HG03135 (cell line): Measurements from ENCODE around the gene OAT.

Experiments
- ATAC-seq: cut with Tn5 transposase; IDR thresholded peaks from one replicate; pipeline ENCODE4 v1.9.1; 2021; ENCODE audit warnings: mild to moderate bottlenecking, moderate library complexity; ENCODE audit not compliant: unreplicated experiment

Gene OAT

GRCh38 chr10:124407456-124407855 is 11.3 kb downstream of the OAT start:
- ATAC-seq = no peak

- ATAC-seq = peak; percentile 85
These were observed 15.2 kb downstream of the OAT start for GRCh38 chr10:124403548-124403947.

DNA sequence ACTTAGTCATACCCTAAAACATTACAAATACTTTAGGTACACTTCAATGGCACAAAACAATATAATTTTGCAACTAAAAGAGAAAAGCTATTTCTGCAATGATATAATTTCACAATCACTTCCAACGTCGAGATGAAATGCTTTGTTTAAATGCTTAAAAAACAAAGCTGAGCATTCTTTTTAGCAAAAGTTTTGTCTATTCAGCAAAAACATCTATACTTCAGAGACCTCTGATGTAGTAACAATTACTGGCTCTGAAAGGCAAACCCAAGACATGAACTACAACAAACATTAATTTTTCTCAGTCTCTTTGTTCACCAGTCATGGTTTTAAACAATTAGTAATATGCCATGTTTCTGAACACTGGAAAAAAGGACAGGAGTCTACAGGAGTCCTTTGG is 16.4 kb downstream of the OAT start:
- no peak for ATAC-seq

GRCh38 chr10:124401633-124402032 is 17.1 kb downstream of the OAT start:
- no peak for ATAC-seq

- ATAC-seq = no peak
These were observed 24.1 kb downstream of the OAT start for GRCh38 chr10:124394583-124394982.

DNA sequence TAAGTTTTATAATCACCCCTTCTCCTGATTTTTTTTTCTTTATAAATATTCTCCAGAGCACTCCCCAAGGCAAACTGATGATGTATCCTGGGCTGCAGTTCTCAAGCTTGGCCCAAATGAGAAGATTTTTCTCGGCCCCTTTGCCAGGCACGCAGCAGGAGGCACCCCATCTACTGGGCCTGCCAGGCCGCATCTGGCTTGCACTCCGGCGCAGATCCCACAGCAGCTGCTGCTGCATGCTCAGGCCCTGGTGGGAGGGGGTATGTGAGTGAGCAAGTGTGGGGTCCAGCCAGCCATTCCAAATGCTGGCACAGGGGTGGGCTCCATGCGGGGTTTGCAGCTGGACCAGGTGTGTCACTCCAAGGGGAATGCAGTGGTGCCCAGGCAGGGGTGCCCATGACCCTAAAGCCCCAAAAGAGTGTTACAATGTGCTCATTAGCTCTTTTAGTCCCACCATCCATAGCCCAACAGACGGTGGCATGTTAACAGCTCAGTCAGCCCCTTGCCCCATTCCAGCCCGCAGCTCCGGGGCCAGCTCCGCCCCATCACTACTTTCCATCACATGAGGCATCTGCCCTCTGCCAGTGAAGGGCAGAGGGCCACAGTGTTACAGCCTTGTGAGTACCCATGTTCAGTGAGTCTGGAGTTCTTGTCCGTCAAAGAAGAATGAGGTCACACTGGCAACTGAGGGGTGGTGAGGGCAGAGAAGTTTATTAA is 25.9 kb downstream of the OAT start:
- no peak for ATAC-seq

DNA sequence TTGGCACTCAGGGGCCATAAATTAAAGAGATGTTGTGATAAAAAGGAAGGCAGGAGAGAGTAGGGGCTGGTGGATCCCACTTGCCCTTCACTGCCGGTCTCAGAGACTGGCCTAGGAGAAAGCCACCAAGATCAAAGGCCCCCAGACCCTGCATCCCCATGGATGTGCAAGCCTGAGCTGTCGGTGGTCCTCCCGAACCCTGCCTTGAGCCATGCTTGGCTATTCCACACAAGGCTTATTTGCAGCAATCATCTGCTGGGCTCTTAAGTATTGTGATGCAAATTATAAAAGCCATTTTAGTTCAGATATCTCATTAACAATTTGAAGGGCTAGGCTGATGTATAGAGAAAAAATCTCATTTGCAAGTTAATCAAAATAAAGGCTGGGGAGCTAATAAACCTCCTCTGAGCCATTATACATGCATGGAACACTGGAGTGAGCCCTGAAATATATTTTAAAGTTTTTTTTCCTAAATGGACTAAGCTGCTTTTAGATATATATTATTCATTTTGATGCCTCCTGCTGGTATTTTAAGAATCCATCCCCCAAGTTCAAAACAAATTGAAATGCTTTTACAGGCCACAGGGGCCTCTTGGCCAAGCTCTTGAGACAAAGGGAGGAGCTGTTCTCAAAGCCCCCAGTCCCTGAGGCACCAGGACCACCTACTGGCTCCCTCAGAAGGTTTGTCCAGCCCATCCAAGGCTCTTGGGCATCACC is 28.1 kb downstream of the OAT start:
- no peak for ATAC-seq

DNA sequence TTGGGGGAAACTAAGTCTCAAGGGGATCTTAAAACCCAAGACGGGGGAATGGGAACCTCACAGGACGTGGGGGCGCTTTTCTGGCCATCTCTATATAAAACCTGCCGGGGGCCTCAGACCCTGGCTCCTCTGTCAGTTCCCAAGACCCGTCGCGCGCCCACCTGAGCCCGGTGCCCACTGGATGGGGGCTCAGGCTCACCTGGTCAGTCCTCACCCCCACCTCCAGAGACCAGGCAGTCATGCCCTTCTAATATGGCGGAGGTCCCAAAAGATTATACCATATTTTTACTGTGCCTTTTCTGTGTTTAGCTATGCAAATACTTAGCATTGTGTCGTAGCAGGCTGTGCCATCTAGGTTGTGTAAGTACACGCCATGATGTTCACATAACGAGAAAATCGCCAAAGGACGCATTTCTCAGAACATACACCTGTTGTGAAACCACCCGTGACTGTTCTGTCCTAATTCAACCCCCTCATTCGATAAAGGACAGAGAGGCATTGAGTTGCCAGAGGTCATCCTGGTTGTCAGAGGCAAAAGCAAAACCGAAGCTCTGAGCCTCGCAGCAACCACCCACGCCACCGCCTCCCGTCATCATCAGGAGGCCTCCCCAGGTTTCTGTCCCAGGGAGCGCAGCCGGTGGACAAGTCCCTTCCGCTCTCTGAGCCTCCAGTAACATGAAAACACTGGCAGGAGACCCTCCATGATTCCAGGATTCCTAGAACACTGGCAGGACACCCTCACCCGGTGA is 28.9 kb downstream of the OAT start:
- no peak for ATAC-seq

- peak; percentile 82 for ATAC-seq
These were observed 29.7 kb downstream of the OAT start for GRCh38 chr10:124388823-124389612.

DNA sequence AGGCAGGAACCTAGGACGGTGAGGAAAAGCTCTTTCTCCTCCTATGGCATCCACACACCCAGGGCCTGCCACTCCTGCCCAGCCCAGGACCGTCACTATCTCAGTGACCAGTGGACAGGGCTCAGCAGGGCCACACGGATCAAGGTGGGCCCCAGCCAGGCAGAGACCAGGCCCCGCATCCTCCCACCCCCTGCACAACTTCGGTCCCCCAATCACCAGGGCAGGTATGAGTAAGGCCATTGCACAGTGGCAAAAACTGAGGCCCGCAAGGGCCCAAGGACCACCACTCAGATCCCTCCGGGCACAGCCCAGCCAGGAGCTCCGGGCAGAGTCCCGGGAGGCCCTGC is 30.3 kb downstream of the OAT start:
- ATAC-seq = no peak

DNA sequence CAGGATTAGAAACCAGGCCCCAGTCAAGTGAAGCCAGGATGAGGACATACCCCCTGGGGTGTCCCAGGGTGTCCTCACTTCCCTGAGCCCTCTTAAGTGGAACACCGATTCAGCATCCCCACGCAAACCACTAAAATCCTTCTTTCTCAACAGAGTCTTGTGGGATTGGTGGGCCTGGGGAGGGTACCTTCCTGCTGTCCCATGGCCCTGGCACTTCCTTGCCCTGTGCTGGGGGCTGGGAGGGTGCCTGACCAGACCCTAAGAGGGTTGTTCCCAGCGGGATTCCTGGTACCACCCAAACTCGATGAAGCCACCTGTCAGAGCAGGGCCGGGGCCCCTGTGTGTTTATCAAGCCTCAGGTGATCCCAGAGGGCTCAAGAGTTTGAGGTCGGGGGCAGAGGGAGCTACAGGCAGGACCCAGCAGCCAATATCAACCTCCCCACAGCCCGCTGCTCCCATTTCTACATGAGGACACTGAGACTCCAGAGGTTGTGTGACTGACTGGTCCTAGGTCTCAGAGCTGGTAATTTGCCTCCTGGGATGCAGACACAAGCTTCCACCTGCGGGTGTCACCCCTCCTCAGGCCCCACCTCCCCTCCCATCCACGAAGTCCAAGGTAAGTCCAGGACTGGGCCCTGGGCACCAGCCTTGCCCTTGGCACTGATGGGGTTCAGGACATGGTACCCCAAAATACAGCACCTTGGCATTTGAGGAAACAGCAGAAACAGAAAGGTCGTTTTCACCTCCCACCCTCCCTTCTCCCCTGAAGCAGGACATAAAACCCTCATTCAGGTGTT is 31.4 kb downstream of the OAT start:
- no peak for ATAC-seq

DNA sequence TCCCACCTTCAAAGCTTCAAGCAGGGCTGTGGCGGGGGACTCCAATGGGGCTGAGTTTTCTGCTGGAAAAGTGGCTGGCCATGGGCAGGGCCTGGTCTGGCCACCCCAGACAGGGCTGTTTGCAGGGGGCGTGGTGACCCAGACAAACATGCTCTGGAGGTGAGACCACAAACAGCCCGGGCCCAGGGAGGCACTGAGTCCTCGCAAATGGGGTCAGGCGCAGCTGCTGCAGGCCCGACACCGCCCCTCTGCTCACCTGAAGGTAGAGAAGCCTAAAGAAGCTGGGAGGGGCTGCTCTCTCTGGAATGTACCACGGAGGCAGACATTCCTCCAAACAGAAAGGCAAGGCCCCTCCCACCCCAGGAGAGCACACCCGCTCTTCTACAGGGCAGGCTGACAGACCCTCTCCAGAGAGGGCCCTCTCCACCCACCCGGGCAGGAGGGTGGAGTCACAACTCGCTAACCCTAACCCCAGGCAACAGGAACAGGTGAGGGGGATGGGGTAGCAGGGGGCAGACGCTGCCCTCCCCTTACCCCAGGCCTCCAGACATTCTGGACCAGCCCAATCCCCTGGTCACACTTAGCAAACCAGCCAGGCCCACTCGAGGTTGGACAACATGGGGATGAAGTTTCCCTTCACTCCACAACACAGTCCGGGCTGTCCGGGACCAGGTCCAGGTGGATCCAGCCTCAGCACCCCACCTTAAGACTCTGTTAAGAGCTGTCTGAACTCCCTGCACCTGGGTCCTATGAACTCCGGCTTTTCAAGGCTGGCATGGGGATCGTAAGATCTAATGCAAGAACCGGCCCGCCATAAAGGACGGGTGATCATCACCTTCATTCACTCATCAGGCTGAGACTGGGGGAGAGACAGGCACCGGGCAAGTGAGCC is 32.3 kb downstream of the OAT start:
- no peak for ATAC-seq

DNA sequence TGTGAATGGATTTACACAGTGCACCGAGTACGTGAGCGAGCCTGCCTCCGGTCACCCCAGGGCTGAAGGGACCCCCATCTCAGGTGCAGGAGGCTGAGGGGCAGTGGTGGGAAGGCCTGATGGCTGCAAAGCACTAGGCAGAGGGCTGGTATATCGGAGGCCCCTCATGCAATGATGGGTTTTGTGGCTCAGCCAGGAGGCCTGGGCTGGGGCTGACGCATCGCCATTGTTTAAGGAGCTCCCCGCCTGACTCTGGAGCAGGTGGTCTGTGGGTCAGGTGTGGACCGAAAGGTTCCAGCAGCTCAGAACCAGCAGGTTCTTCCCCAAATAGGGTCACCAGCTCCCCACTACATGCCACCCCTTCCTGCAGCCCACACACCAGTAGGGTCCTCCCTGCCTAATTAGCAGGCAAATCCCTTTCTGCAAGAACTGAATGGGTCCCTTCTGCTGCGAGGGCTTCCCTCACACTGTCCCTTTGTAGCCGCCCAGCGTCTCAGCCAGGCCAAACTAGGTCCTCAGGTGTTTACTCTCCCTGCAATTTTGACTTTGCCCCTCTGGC is 33.0 kb downstream of the OAT start:
- ATAC-seq = no peak

GRCh38 chr10:124384591-124385190 is 34.0 kb downstream of the OAT start:
- ATAC-seq = no peak

- ATAC-seq = no peak
These were observed 34.6 kb downstream of the OAT start for GRCh38 chr10:124384172-124384571.

GRCh38 chr10:124383496-124383895 is 35.2 kb downstream of the OAT start:
- ATAC-seq = no peak

GRCh38 chr10:124381011-124381611 is 37.6 kb downstream of the OAT start:
- no peak for ATAC-seq

DNA sequence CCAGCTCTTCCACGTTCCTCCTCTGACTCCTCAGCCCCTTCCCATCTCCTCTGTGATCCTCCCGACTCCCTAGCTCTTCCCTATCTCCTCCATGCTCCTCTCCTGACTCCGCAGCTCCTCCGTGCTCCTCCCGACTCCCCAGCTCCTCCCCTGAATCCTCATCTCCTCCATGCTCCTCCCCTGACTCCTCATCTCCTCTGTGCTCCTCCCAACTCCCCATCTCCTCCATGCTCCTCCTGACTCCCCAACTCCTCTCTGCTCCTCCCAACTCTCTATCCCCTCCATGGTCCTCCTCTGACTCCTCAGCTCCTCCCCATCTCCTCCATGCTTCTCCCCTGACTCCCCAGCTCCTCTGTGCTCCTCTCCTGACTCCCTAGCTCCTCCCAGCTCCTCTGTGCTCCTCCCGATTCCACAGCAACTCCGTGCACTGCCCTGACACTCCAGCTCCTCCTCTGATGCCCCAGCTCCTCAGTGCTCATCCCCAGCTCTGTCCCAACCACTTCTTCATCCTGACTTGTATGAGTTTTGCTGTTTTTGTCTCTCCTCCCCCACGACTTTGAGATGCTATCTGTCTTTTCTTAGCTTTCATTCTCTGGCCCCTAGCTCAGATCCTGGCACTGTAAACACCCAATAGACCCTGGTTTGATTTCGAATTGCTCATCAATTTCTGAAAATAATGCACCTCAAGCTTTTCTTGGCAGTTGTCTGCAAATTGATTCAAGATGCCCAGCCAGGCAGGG is 38.3 kb downstream of the OAT start:
- ATAC-seq = no peak
